Spleen (tissue), 11 donors: ENCODE measurements around the gene CD300C. TPM values are rescaled to one million over a fixed set of nuclear protein-coding genes. Genes with fewer than 3 reads are reported as not detected.

ENCODE experiments used
- DNase-seq: peaks from one replicate; pipeline ENCODE4 v3.0.0-alpha.2; 2020
- H3K27ac ChIP-seq, 8 donors: fragments of 200-600 bp; sonication (generic) in 7 of 8; 1 replicate in 4 of 8; 2 replicates in 4 of 8; pipeline versions ENCODE4 v1.5.0 to v1.8.0; 2016 to 2021; ENCODE audit warnings: inconsistent platforms in 4 of 8, mild to moderate bottlenecking in 4 of 8, moderate library complexity in 1 of 8
- H3K27me3 ChIP-seq, 7 donors: fragments of 200-600 bp; sonication (generic) in 6 of 7; replicated peaks in 1 of 7; 1 replicate in 4 of 7; 2 replicates in 3 of 7; pipeline versions ENCODE4 v1.5.0 to v1.8.0; 2016 to 2021; ENCODE audit warnings: inconsistent platforms in 3 of 7, mild to moderate bottlenecking in 1 of 7
- H3K36me3 ChIP-seq, 6 donors: fragments of 200-600 bp; sonication (generic) in 5 of 6; 1 replicate in 4 of 6; 2 replicates in 2 of 6; pipeline versions ENCODE4 v1.5.0 to v1.8.0; 2016 to 2021; ENCODE audit warnings: inconsistent platforms in 2 of 6
- H3K4me1 ChIP-seq, 6 donors: fragments of 200-600 bp; sonication (generic) in 5 of 6; 1 replicate in 3 of 6; 2 replicates in 3 of 6; pipeline versions ENCODE4 v1.5.0 to v1.8.0; 2016 to 2021; ENCODE audit warnings: inconsistent platforms in 3 of 6
- H3K4me3 ChIP-seq, 8 donors: fragments of 200-600 bp; sonication (generic) in 7 of 8; 1 replicate in 4 of 8; 2 replicates in 4 of 8; pipeline versions ENCODE4 v1.5.0 to v1.8.0; 2016 to 2021; ENCODE audit warnings: inconsistent platforms in 4 of 8, mild to moderate bottlenecking in 4 of 8, moderate library complexity in 2 of 8
- H3K9me3 ChIP-seq, 8 donors: fragments of 200-600 bp; sonication (generic) in 7 of 8; 1 replicate in 4 of 8; 2 replicates in 4 of 8; pipeline versions ENCODE4 v1.5.0 to v1.8.0; 2016 to 2021; ENCODE audit warnings: inconsistent platforms in 4 of 8
- CTCF ChIP-seq, 11 experiments: fragments of 200-600 bp in 7 of 11; fragments of 450-650 bp in 4 of 11; sonication (generic) in 4 of 11; IDR thresholded peaks in 8 of 11; conservative IDR thresholded peaks in 3 of 11; 1 replicate in 7 of 11; 2 replicates in 4 of 11; pipeline versions ENCODE4 v1.4.0 to v1.8.0; 2016 to 2021; ENCODE audit warnings: antibody characterized with exemption in 11 of 11, inconsistent platforms in 4 of 11, mild to moderate bottlenecking in 1 of 11
- POLR2A ChIP-seq, 3 donors: fragments of 450-650 bp; IDR thresholded peaks; one replicate each; pipeline ENCODE4 v1.5.1; 2017; ENCODE audit warnings: antibody characterized with exemption in 3 of 3, mild to moderate bottlenecking in 1 of 3
- POLR2AphosphoS5 ChIP-seq, 3 donors: sonication (generic); formaldehyde crosslinking; IDR thresholded peaks; one replicate each; pipeline ENCODE4 v1.5.1; 2017; ENCODE audit warnings: antibody characterized with exemption in 3 of 3
- WGBS, 5 donors: extraction: QIAGEN DNeasy Blood & Tissue Kit in 3 of 5; methylation state at CpG; one replicate each; pipeline versions ENCODE4 v1.1.5 to v1.1.7; 2013 to 2018; 5-methylcytosine and 5-hydroxymethylcytosine counted together
- intact Hi-C: fragments of 100-400 bp; cut with DNase I; formaldehyde crosslinking; loops from one replicate; pipeline ENCODE4 v1.15.0; 2023; ENCODE audit warnings: low total_unique reads
- polyA plus RNA-seq, 3 donors: library from polyadenylated mRNA; stranded (reverse); fragments of 200-250 nt; gene quantifications; one replicate each; pipeline ENCODE4 v1.2.1, GENCODE V29; 2013
- total RNA-seq, 7 donors: library from RNA; depleted of rRNA in 3 of 7; stranded (reverse); fragments of >200 nt in 3 of 7; fragmentation: NEBNext Ultra II Directional in 4 of 7; extraction: Animal tissue kit (Norgen Biotek cat#: 25700) in 4 of 7; gene quantifications; one replicate each; pipeline versions ENCODE4 v1.1.0 to v1.2.1, GENCODE V29; 2016 to 2021
- donor health status: healthy with polysubstance abuse.
- donor health status: DM: no; HTN: no; CAD: no; lungs with moderate emphysema.
- donor health status: DM: no; HTN: no; CAD: no.
- donor health status: Bipolar disorder and iron deficiency.
- donor health status: healthy.
- donor health status: DM: no; HTN: no; CAD: no.
- donor health status: DM: yes; HTN: yes; CAD: no.

CD300C gene
- total and polyA plus RNA-seq, 10 donors: 0.96 to 10.3 (median 5.0) TPM

- intact Hi-C loops: no loop called here
- DNase-seq: no peak
- TF ChIP-seq CTCF (IDR thresholded peaks at IDR 0.05 in 8 of 11, conservative IDR thresholded peaks at IDR 0.05 in 3 of 11) (no peak), POLR2AphosphoS5 (IDR thresholded peaks at IDR 0.05) (no peak), POLR2A (IDR thresholded peaks at IDR 0.05) (no peak)
- H3K4me1 ChIP-seq: peaks cover 0 to 10% (median 0%) of the 10 kb centered on the region in 6 donors
- H3K27me3 ChIP-seq: peaks cover 0 to 13% (median 0%) of the 10 kb centered on the region in 7 donors
- WGBS, 5 donors: 52 to 67% (median 62%) methylated on average over 6 of the region's 6 CpGs
- H3K36me3 ChIP-seq: no peaks in the 10 kb centered on the region
- H3K4me3 ChIP-seq: no peak overlapping the region
- H3K9me3 ChIP-seq: no peaks in the 10 kb centered on the region
- H3K27ac ChIP-seq: no peak overlapping the region
Observed at GRCh38 chr17:74554909-74555308, 9.0 kb upstream of the CD300C start.

DNA sequence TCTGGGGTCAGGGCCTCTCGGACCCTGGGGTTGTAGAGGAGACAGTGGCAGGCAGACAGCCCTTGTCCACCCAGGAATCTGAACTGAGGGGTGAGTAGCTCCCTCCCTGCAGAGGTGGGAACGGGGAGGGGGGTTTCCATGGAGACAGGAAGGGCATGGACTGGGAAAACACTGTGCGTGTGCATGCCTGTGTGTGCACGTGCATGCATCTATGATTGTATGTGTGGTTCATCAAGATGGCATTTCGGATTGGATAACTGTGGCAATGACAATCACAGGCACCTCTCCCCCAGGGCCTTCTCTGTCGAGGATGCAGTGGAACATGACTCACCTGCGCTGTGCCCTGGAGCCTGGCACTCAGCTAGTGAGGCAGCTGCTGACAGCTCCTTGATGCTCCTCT, 6.1 kb upstream of the CD300C start:
- intact Hi-C loops: no loop called here
- TF ChIP-seq CTCF (IDR thresholded peaks at IDR 0.05 in 8 of 11, conservative IDR thresholded peaks at IDR 0.05 in 3 of 11) (no peak), POLR2AphosphoS5 (IDR thresholded peaks at IDR 0.05) (no peak), POLR2A (IDR thresholded peaks at IDR 0.05) (no peak)
- H3K4me3 ChIP-seq: no peak overlapping the region
- no peaks in the 10 kb centered on the region for H3K9me3 ChIP-seq
- DNase-seq: no peak
- no peaks in the 10 kb centered on the region for H3K36me3 ChIP-seq
- 63 to 74% (median 68%) methylated on average over 7 of the region's 7 CpGs for WGBS, 5 donors
- H3K27ac ChIP-seq: no peak overlapping the region
- H3K27me3 ChIP-seq: peaks cover 0 to 21% (median 0%) of the 10 kb centered on the region in 7 donors
- peaks cover 0 to 9% (median 2%) of the 10 kb centered on the region in 6 donors for H3K4me1 ChIP-seq

DNA sequence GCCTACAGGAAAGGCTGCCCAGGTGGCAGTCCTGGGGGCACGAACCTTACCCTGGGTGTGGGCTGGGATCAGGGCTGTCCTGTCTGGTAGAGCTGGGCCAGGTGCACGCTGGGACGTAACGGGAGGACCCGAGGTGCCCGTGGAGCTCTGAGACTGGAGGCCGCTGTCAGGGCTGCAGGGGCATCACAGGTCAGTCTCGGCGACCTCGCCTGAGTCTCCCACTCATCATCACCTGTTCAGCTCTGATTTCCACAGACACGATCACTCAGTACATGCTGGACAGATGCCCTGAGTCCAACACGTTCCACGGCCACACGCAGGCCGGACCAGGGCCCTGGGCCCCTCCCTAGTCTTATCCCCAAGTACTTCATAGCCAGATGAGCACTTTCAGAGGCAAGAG, 4.7 kb upstream of the CD300C start:
- Histone ChIP-seq H3K9me3 (no peaks in the 10 kb centered on the region), H3K36me3 (no peaks in the 10 kb centered on the region), H3K4me1 (peaks cover 0 to 15% (median 2%) of the 10 kb centered on the region in 6 donors), H3K27me3 (peaks cover 0 to 21% (median 0%) of the 10 kb centered on the region in 7 donors), H3K4me3 (no peak overlapping the region), H3K27ac (no peak overlapping the region)
- DNase-seq: no peak
- WGBS, 5 donors: 83 to 92% (median 84%) methylated on average over 13 to 15 of the region's 15 CpGs
- TF ChIP-seq POLR2A (IDR thresholded peaks at IDR 0.05): no peak
- no peak for TF ChIP-seq CTCF (IDR thresholded peaks at IDR 0.05 in 8 of 11, conservative IDR thresholded peaks at IDR 0.05 in 3 of 11)
- TF ChIP-seq POLR2AphosphoS5 (IDR thresholded peaks at IDR 0.05): no peak
- intact Hi-C loops: no loop called here

- H3K9me3 ChIP-seq: no peaks in the 10 kb centered on the region
- peaks cover 0 to 21% (median 0%) of the 10 kb centered on the region in 7 donors for H3K27me3 ChIP-seq
- peaks cover 0 to 22% (median 2%) of the 10 kb centered on the region in 6 donors for H3K4me1 ChIP-seq
- WGBS, 5 donors: 66 to 85% (median 81%) methylated on average over 7 of the region's 7 CpGs
- intact Hi-C loops: no loop called here
- DNase-seq: peak; percentile 66
- TF ChIP-seq POLR2A (IDR thresholded peaks at IDR 0.05) (no peak), POLR2AphosphoS5 (IDR thresholded peaks at IDR 0.05) (no peak)
- no peaks in the 10 kb centered on the region for H3K36me3 ChIP-seq
- no peak overlapping the region for H3K4me3 ChIP-seq
- H3K27ac ChIP-seq: no peak overlapping the region
Observed at GRCh38 chr17:74549343-74549742, 3.4 kb upstream of the CD300C start.

GRCh38 chr17:74547736-74548135, 1.8 kb upstream of the CD300C start:
- peaks cover 0 to 21% (median 0%) of the 10 kb centered on the region in 7 donors for H3K27me3 ChIP-seq
- 63 to 84% (median 67%) methylated on average over 3 of the region's 3 CpGs for WGBS, 5 donors

More at GRCh38 chr17:74547736-74548135, 1.8 kb upstream of the CD300C start:
- DNase-seq: no peak
- peaks cover 0 to 23% (median 2%) of the 10 kb centered on the region in 6 donors for H3K4me1 ChIP-seq
- TF ChIP-seq POLR2A (IDR thresholded peaks at IDR 0.05): no peak
- H3K9me3 ChIP-seq: no peaks in the 10 kb centered on the region
- intact Hi-C loops: no loop called here
- H3K27ac ChIP-seq: no peak overlapping the region
- no peak overlapping the region for H3K4me3 ChIP-seq
- H3K36me3 ChIP-seq: peaks cover 0 to 6% (median 0%) of the 10 kb centered on the region in 6 donors
